NB4 (cell line): ENCODE measurements around the gene RFX3.

Experiments
- CTCF ChIP-seq: IDR thresholded peaks from one replicate; pipeline ENCODE4 v1.5.1; 2012; ENCODE audit warnings: low read depth, low read length
- MAX ChIP-seq: IDR thresholded peaks from 2 replicates; pipeline ENCODE4 v1.6.1; 2011; ENCODE audit warnings: low read depth, low read length
- POLR2A ChIP-seq: IDR thresholded peaks from 2 replicates; pipeline ENCODE4 v1.6.1; 2011; ENCODE audit warnings: mild to moderate bottlenecking; ENCODE audit not compliant: insufficient read length; ENCODE audit errors: extremely low read depth

DNA sequence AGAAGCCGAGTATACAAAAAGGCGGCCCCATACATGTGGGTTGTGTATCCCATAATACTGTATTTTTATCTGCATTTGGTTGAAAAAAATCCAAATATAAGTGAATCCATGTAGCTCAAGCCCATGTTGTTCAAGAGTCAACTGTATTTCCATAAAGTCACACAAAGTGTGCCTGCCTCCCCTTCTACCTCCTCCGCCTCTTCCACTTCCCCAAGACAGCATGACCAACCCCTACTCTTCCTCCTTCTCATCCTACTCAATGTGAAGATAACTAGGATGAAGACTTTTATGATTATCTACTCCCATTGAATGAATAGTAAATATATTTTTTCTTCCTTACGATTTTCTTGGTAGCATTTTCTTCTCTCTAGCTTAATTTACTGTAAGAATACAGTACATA is 92.7 kb downstream of the RFX3 start:
- TF ChIP-seq CTCF, result no peak
- no peak for TF ChIP-seq MAX
- TF ChIP-seq POLR2A, result no peak
